OCI-LY3 (cell line): ENCODE data around the gene TAB3.

ENCODE experiments used
- EZH2phosphoT487 ChIP-seq: fragments of 200-600 bp; shearing (Covaris generic); IDR thresholded peaks from 2 replicates; pipeline ENCODE4 v1.6.1; 2018; ENCODE audit warnings: antibody characterized with exemption, mixed run types, low read depth
- TF ChIP-seq, protein P1 (sequence below): fragments of 200-600, 300-600 bp; sonication (generic); IDR thresholded peaks from 2 replicates; pipeline ENCODE4 v1.5.1; 2014; ENCODE audit warnings: antibody characterized with exemption, low read length, low read depth

DNA sequence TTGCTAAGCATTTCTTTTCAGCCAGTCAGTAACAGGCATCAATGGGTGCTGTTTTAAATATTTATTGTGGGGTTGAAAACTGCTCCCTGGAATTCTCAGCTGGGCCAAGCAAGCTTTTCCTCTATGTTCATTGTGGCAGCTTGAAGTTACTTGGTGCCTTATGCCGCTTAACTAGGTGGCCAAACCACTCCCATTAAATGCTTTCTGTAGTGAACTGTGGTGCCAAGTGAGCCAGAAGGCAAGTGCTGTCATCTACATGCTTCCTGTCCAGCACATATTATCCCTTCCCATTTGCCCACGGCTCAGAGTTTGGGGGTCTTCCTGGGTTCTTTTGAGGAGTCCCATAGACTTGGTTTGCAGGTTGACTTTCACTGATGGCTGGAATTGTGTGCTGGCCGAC is 64.8 kb downstream of the TAB3 start:
- TF ChIP-seq, protein P1, sequence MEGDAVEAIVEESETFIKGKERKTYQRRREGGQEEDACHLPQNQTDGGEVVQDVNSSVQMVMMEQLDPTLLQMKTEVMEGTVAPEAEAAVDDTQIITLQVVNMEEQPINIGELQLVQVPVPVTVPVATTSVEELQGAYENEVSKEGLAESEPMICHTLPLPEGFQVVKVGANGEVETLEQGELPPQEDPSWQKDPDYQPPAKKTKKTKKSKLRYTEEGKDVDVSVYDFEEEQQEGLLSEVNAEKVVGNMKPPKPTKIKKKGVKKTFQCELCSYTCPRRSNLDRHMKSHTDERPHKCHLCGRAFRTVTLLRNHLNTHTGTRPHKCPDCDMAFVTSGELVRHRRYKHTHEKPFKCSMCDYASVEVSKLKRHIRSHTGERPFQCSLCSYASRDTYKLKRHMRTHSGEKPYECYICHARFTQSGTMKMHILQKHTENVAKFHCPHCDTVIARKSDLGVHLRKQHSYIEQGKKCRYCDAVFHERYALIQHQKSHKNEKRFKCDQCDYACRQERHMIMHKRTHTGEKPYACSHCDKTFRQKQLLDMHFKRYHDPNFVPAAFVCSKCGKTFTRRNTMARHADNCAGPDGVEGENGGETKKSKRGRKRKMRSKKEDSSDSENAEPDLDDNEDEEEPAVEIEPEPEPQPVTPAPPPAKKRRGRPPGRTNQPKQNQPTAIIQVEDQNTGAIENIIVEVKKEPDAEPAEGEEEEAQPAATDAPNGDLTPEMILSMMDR = no peak
- TF ChIP-seq EZH2phosphoT487 = no peak
